Psoas muscle (tissue), 8 donors: ENCODE results near the gene C22orf39. TPM values are rescaled to one million over a fixed set of nuclear protein-coding genes. Genes with fewer than 3 reads are reported as not detected.

ENCODE experiments used
- ATAC-seq, 4 donors: fragments of 200-7000 bp; cut with Tn5 transposase; one replicate each; pipeline ENCODE4 v1.9.1; 2020; ENCODE audit warnings: moderate library complexity in 3 of 4, mild to moderate bottlenecking in 2 of 4
- DNase-seq, 2 donors: peaks; one replicate each; pipeline ENCODE4 v3.0.0-alpha.2; 2020
- H3K27ac ChIP-seq: fragments of 200-600 bp; one replicate; pipeline ENCODE4 v1.8.0; 2022
- H3K27me3 ChIP-seq, 3 donors: fragments of 200-600 bp in 1 of 3; one replicate each; pipeline versions ENCODE4 v1.6.1 to v1.8.0; 2013 to 2022; ENCODE audit warnings: low read length in 2 of 3, mild to moderate bottlenecking in 2 of 3, moderate library complexity in 1 of 3; ENCODE audit not compliant: insufficient read depth in 3 of 3
- H3K36me3 ChIP-seq, 2 donors: fragments of 200-600 bp in 1 of 2; one replicate each; pipeline versions ENCODE4 v1.6.1 to v1.8.0; 2013 to 2022; ENCODE audit warnings: low read depth in 1 of 2, mild to moderate bottlenecking in 1 of 2, moderate library complexity in 1 of 2; ENCODE audit not compliant: insufficient read depth in 1 of 2
- H3K4me1 ChIP-seq: fragments of 200-600 bp; one replicate; pipeline ENCODE4 v1.8.0; 2022
- H3K4me3 ChIP-seq: fragments of 200-600 bp; one replicate; pipeline ENCODE4 v1.8.0; 2022; ENCODE audit warnings: mild to moderate bottlenecking
- H3K9me3 ChIP-seq: fragments of 200-600 bp; one replicate; pipeline ENCODE4 v1.8.0; 2022
- CTCF ChIP-seq: fragments of 200-600 bp; IDR thresholded peaks from one replicate; pipeline ENCODE4 v1.8.0; 2022; ENCODE audit warnings: antibody characterized with exemption
- WGBS, 3 donors: extraction: QIAGEN DNeasy Blood & Tissue Kit; methylation state at CpG; one replicate each; pipeline versions ENCODE4 v1.1.6 to v1.1.7; 2013; 5-methylcytosine and 5-hydroxymethylcytosine counted together
- intact Hi-C, 2 donors: fragments of 100-400 bp; cut with DNase I; formaldehyde crosslinking; loops; one replicate each; pipeline versions ENCODE4 v1.11.0 to v1.14.2; 2022
- polyA plus RNA-seq, 3 donors: library from polyadenylated mRNA; stranded (reverse); fragments of 200-250 nt; gene quantifications; one replicate each; pipeline ENCODE4 v1.2.3, GENCODE V29; 2013
- total RNA-seq, 4 donors: library from RNA; stranded (reverse); fragmentation: NEBNext Ultra II Directional in 2 of 4; extraction: Animal tissue kit (Norgen Biotek cat#: 25700) in 2 of 4; gene quantifications; one replicate each; pipeline versions ENCODE4 v1.2.1 to v1.2.4, GENCODE V29; 2021 to 2023
- donor health status: healthy with polysubstance abuse.
- donor health status: DM: no; HTN: no; CAD: no; lungs with moderate emphysema.
- donor health status: Bipolar disorder and iron deficiency.
- donor health status: healthy.
- donor health status: DM: yes; HTN: yes; CAD: no.
- donor health status: DM: no; HTN: no; CAD: no.
- donor health status: DM: no; HTN: no; CAD: no.
- donor health status: DM: yes; HTN: yes; CAD: no.

Gene C22orf39
- total and polyA plus RNA-seq, 7 donors, result 60.9 to 104 (median 88.7) TPM

GRCh38 chr22:19454156-19454555 is 6.6 kb upstream of the C22orf39 start:
- ATAC-seq (no peak), DNase-seq (no peak)
- Histone ChIP-seq H3K27me3 (no peaks in the 10 kb centered on the region), H3K36me3 (peaks cover 26 to 100% of the 10 kb centered on the region in 2 donors), H3K4me3 (no peak overlapping the region), H3K4me1 (no peaks in the 10 kb centered on the region), H3K27ac (no peak overlapping the region), H3K9me3 (no peaks in the 10 kb centered on the region)
- intact Hi-C loops, result loop anchor here in 1 of 2 donors (10.0 kb wide), 1 partner anchor 69 kb away; no protein-coding TSS in a partner anchor
- no peak for TF ChIP-seq CTCF
- WGBS, 3 donors, result 78 to 83% (median 82%) methylated on average over 6 of the region's 6 CpGs

DNA sequence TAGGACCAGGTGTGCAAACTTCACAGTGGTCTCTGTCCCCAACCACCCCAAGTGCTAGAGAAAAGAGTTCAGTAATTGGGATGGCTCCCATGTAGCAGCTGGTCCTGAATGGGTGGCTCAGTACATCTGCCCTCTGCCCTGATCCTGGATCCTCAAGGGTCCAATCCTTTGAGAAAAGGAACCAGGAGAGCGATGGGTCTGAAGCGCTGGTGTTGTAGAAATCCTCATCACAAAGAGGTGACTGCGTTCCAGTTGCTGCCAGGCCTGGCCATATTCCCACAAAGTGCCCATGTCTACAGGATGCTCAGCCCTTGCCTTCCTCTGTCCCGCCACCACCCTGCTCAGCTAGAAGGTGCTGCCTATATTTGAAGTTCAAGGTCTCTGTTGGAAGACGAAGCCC is 6.2 kb upstream of the C22orf39 start:
- Histone ChIP-seq H3K36me3 (peaks cover 26 to 100% of the 10 kb centered on the region in 2 donors), H3K27me3 (no peaks in the 10 kb centered on the region), H3K27ac (no peak overlapping the region), H3K4me1 (peaks cover 3% of the 10 kb centered on the region), H3K4me3 (no peak overlapping the region), H3K9me3 (no peaks in the 10 kb centered on the region)
- no peak for TF ChIP-seq CTCF
- intact Hi-C loops, result loop anchor here in 1 of 2 donors (10.0 kb wide), 1 partner anchor 69 kb away; no protein-coding TSS in a partner anchor
- WGBS, 3 donors, result 95 to 96% (median 96%) methylated on average over 5 of the region's 5 CpGs
- no peak for ATAC-seq
- DNase-seq, result no peak

GRCh38 chr22:19451570-19451969 is 4.1 kb upstream of the C22orf39 start:
- 95 to 97% (median 97%) methylated on average over 4 of the region's 4 CpGs for WGBS, 3 donors
- no peak for TF ChIP-seq CTCF
- ATAC-seq (no peak), DNase-seq (no peak)
- H3K27ac ChIP-seq, result no peak overlapping the region
- H3K9me3 ChIP-seq, result no peaks in the 10 kb centered on the region
- H3K4me3 ChIP-seq, result no peak overlapping the region
- peaks cover 13% of the 10 kb centered on the region for H3K4me1 ChIP-seq
- no peaks in the 10 kb centered on the region for H3K27me3 ChIP-seq
- peaks cover 17 to 79% of the 10 kb centered on the region in 2 donors for H3K36me3 ChIP-seq
- intact Hi-C loops, result loop anchor here in 1 of 2 donors (10.0 kb wide), 1 partner anchor 67 kb away; no protein-coding TSS in a partner anchor

- Histone ChIP-seq H3K4me1 (peaks cover 23% of the 10 kb centered on the region), H3K27ac (peak overlapping the region; percentile 16), H3K27me3 (no peaks in the 10 kb centered on the region), H3K36me3 (peaks cover 12 to 69% of the 10 kb centered on the region in 2 donors), H3K9me3 (no peaks in the 10 kb centered on the region), H3K4me3 (no peak overlapping the region)
- ATAC-seq (no peak), DNase-seq (no peak)
- WGBS, 3 donors, result 70 to 83% (median 72%) methylated on average over 8 of the region's 8 CpGs
- no peak for TF ChIP-seq CTCF
- intact Hi-C loops, result loop anchor here in 1 of 2 donors (10.0 kb wide), 1 partner anchor 66 kb away; no protein-coding TSS in a partner anchor
Measured at GRCh38 chr22:19450363-19451175, 3.1 kb upstream of the C22orf39 start.
